HepG2 (cell line): Measurements from ENCODE around the gene ASGR1. TPM values are rescaled to one million over a fixed set of nuclear protein-coding genes. Genes with fewer than 3 reads are reported as not detected.

Source experiments
- GATAD2A ChIP-seq: IDR thresholded peaks from 2 replicates; pipeline ENCODE4 v1.6.1; 2016
- ISL2 ChIP-seq: sonication (generic); formaldehyde crosslinking; IDR thresholded peaks from 2 replicates; pipeline ENCODE4 v1.5.0; 2020; ENCODE audit warnings: missing genetic modification reagents
- JUND ChIP-seq: sonication (generic); formaldehyde crosslinking; IDR thresholded peaks from 2 replicates; pipeline ENCODE4 v1.8.0; 2022; ENCODE audit warnings: mild to moderate bottlenecking, missing genetic modification reagents
- KDM1A ChIP-seq: IDR thresholded peaks from 2 replicates; pipeline ENCODE4 v1.6.1; 2016; ENCODE audit warnings: missing compliant biosample characterization
- KIAA2018 ChIP-seq: sonication (generic); formaldehyde crosslinking; IDR thresholded peaks from 2 replicates; pipeline ENCODE4 v1.5.0; 2020; ENCODE audit warnings: mild to moderate bottlenecking, missing genetic modification reagents, borderline replicate concordance
- MAFK ChIP-seq, 2 experiments: IDR thresholded peaks in 1 of 2; conservative IDR thresholded peaks in 1 of 2; 2 replicates each; pipeline ENCODE4 v1.6.1; 2011; ENCODE audit warnings: improper control_type of control experiment in 2 of 2, low read length in 2 of 2
- POLR2AphosphoS2 ChIP-seq: IDR thresholded peaks from 2 replicates; pipeline ENCODE4 v1.6.1; 2011; ENCODE audit warnings: low read depth, low read length, improper control_type of control experiment
- SRY ChIP-seq: sonication (generic); formaldehyde crosslinking; IDR thresholded peaks from 2 replicates; pipeline ENCODE4 v1.8.0; 2022; ENCODE audit warnings: mild to moderate bottlenecking, missing genetic modification reagents
- THAP8 ChIP-seq: sonication (generic); formaldehyde crosslinking; IDR thresholded peaks from 2 replicates; pipeline ENCODE4 v1.5.1; 2020; ENCODE audit warnings: missing genetic modification reagents, mild to moderate bottlenecking, borderline replicate concordance
- THAP9 ChIP-seq: sonication (generic); formaldehyde crosslinking; IDR thresholded peaks from 2 replicates; pipeline ENCODE4; 2020; ENCODE audit warnings: missing genetic modification reagents, mild to moderate bottlenecking, borderline replicate concordance
- ZBTB2 ChIP-seq: sonication (generic); formaldehyde crosslinking; IDR thresholded peaks from 2 replicates; pipeline ENCODE4 v1.8.0; 2022; ENCODE audit warnings: low read depth, missing genetic modification reagents
- ZBTB38 ChIP-seq: sonication (generic); formaldehyde crosslinking; IDR thresholded peaks from 2 replicates; pipeline ENCODE4 v1.5.1; 2020; ENCODE audit warnings: mild to moderate bottlenecking, missing genetic modification reagents
- ZNF292 ChIP-seq: sonication (generic); formaldehyde crosslinking; IDR thresholded peaks from 2 replicates; pipeline ENCODE4 v1.8.1; 2022; ENCODE audit warnings: mild to moderate bottlenecking, low read depth, missing genetic modification reagents, borderline replicate concordance
- ZNF383 ChIP-seq: sonication (generic); formaldehyde crosslinking; IDR thresholded peaks from 2 replicates; pipeline ENCODE4 v1.4.0; 2020; ENCODE audit warnings: missing genetic modification reagents, mild to moderate bottlenecking, borderline replicate concordance
- ZNF614 ChIP-seq: IDR thresholded peaks from 2 replicates; pipeline ENCODE4 v1.6.1; 2018; ENCODE audit warnings: missing biosample characterization, missing genetic modification reagents, inconsistent platforms, borderline replicate concordance
- ZNF672 ChIP-seq: sonication (generic); formaldehyde crosslinking; IDR thresholded peaks from 2 replicates; pipeline ENCODE4 v1.8.1; 2022; ENCODE audit warnings: missing genetic modification reagents
- ZSCAN25 ChIP-seq: sonication (generic); formaldehyde crosslinking; IDR thresholded peaks from 2 replicates; pipeline ENCODE4 v1.8.0; 2022; ENCODE audit warnings: mild to moderate bottlenecking, missing genetic modification reagents
- polyA plus RNA-seq, 8 experiments: library from polyadenylated mRNA; depleted of rRNA in 3 of 8; stranded (reverse) in 7 of 8; unstranded in 1 of 8; fragments of >200 nt; fragmentation: Illumina TruSeq in 4 of 8; extraction: Trizol in 4 of 8; gene quantifications; 2 replicates each; pipeline versions ENCODE4 v1.2.1 to v1.2.3, GENCODE V29; 2011 to 2016; ENCODE audit warnings: low read depth in 4 of 8, missing spikeins in 1 of 8, mixed read lengths in 1 of 8; ENCODE audit not compliant: insufficient read depth in 1 of 8
- total RNA-seq, 5 experiments: library from RNA; depleted of rRNA; stranded (reverse); fragments of >200 nt; fragmentation: Illumina TruSeq; extraction: Trizol; gene quantifications; 2 replicates each; pipeline ENCODE4 v1.2.3, GENCODE V29; 2016; ENCODE audit warnings: low read depth in 1 of 5

ASGR1 gene
- total and polyA plus RNA-seq, 2 of the 13 experiments (the other 11 are each of a cell fraction or from before 2014, with no cell fraction given) = 353 to 796 TPM

GRCh38 chr17:7138800-7139381 lies 40.3 kb downstream of the ASGR1 start (continued):
- TF ChIP-seq KIAA2018 = no peak
- no peak for TF ChIP-seq ZBTB2
- TF ChIP-seq THAP9 = no peak
- TF ChIP-seq ZSCAN25 (CRISPR knock-in tag) = 0 out of 2 replicates have a peak, but pooled peaks have one; percentile 29
- TF ChIP-seq ZNF292 (CRISPR knock-in tag) = no peak
- TF ChIP-seq POLR2AphosphoS2 = no peak
- no peak for TF ChIP-seq MAFK (conservative IDR thresholded peaks at IDR 0.05 in 1 of 2, IDR thresholded peaks at IDR 0.05 in 1 of 2; ENCODE audit: low read length in 2 of 2)
- TF ChIP-seq KDM1A (CRISPR knock-in tag) = no peak
- peak; percentile 25; the same call in 1 of the 2 replicates for TF ChIP-seq ZNF614 (CRISPR knock-in tag)
- TF ChIP-seq ZNF672 = no peak
- no peak for TF ChIP-seq ISL2 (CRISPR knock-in tag)
- no peak for TF ChIP-seq ZBTB38 (CRISPR knock-in tag)
- TF ChIP-seq GATAD2A (CRISPR knock-in tag) = peak; percentile 54
- TF ChIP-seq ZNF383 (CRISPR knock-in tag) = no peak
- TF ChIP-seq SRY (CRISPR knock-in tag) = no peak
- no peak for TF ChIP-seq JUND (CRISPR knock-in tag)
- no peak for TF ChIP-seq THAP8 (CRISPR knock-in tag)
